Loucy (cell line): ENCODE measurements around the gene LDLRAD4.

ENCODE experiments used
- CTCF ChIP-seq: fragments of 200-600 bp; sonication (generic); conservative IDR thresholded peaks from 2 replicates; pipeline ENCODE4 v1.5.1; 2014; ENCODE audit warnings: mild to moderate bottlenecking, antibody characterized with exemption, low read length
- EZH2phosphoT487 ChIP-seq: fragments of 200-600 bp; IDR thresholded peaks from 2 replicates; pipeline ENCODE4 v1.6.1; 2018; ENCODE audit warnings: antibody characterized with exemption, mild to moderate bottlenecking, moderate library complexity, borderline replicate concordance

- no peak for TF ChIP-seq CTCF
- no peak for TF ChIP-seq EZH2phosphoT487
These were observed 78.5 kb downstream of the LDLRAD4 start for GRCh38 chr18:13296867-13297574.
